ENCODE results near the gene STIM2.

STIM2 gene

GRCh38 chr4:26984896-26985295 is 124.3 kb downstream of the STIM2 start:
- no peak for TF ChIP-seq CTCF (IDR thresholded peaks at IDR 0.05; ENCODE audit: low read length, missing control alignments)
- no peak overlapping the region for H3K4me3 ChIP-seq (replicated peaks; ENCODE audit: low read depth, low read length)
- no peak for DNase-seq (ENCODE audit: low read depth)

DNA sequence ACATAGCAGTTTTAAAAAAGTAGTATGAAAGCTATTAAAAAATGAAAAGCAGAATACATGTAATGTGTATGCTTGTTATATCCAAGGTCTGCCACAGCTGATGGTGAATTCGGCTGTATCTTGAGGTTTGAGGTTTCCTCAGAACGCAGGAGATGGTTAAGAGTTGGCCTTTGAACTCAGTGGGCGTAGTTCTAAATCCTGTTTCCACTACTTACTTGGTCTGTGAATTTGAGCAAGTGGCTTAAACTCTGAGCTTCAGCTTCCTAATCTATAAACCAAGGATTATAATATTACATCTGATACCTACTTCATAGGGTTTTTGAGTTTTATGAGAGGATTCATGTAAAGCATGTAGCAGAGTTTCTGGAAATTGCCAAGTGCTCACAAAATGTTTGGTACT is 125.2 kb downstream of the STIM2 start:
- DNase-seq (ENCODE audit: low read depth) = no peak
- H3K4me3 ChIP-seq (replicated peaks; ENCODE audit: low read depth, low read length) = no peak overlapping the region
- TF ChIP-seq CTCF (IDR thresholded peaks at IDR 0.05; ENCODE audit: low read length, missing control alignments) = no peak

DNA sequence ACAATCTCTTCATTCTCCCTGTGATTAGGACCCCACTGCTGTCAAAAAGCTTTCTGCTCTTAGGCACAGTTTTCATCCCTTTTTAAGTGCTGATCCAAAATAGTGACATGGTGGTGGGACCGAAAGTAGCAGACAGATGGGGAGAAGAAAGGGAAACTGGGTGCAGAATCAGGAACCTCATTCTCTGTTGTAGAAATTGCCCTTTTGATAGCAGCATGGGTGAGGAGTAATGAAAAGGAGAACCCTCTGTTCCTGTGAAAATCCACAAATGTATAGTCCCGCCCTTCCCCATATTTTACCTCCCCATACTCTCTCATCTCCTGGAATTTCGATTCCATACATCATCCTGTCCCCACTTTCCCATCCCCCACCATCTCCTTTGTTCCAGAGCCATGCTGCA is 126.5 kb downstream of the STIM2 start:
- TF ChIP-seq CTCF (IDR thresholded peaks at IDR 0.05; ENCODE audit: low read length, missing control alignments) = no peak
- DNase-seq (ENCODE audit: low read depth) = no peak
- no peak overlapping the region for H3K4me3 ChIP-seq (replicated peaks; ENCODE audit: low read depth, low read length)

GRCh38 chr4:26991057-26991456 is 130.4 kb downstream of the STIM2 start:
- DNase-seq (ENCODE audit: low read depth) = no peak
- no peak for TF ChIP-seq CTCF (IDR thresholded peaks at IDR 0.05; ENCODE audit: low read length, missing control alignments)
- no peak overlapping the region for H3K4me3 ChIP-seq (replicated peaks; ENCODE audit: low read depth, low read length)

DNA sequence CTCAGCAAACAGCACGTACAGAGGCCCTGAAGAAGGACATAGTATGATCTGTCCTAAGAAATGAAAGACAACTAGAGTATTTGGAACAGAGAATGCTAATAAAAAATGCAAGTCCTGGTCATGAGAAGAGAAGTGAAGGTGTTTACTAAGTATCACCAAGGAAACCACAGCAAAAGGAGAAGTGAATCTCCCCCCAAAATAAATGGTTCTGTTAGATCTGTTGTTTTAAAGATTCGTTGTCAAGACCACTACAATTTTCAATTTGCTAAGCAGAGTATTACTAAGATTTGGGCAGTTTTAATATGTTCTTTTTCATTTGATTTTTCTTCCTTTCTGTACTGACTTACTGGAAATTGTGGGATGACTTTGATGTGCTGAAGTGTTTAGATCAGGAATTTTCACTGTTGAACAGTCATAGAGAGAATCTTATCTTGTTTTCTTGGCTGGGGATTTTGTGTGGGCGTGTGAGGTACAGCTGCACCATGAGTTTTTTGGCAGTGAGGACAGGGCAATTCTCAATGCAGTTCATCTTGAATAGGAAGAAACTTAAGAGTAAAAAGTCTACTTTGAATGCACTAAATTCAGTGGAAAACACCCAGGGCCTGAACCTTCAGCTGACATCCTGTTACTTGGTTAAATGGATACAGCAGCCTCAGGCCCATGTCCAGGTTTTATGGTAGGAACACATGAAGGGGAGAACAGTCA is 132.2 kb downstream of the STIM2 start:
- DNase-seq (ENCODE audit: low read depth) = peak; percentile 92
- H3K4me3 ChIP-seq (replicated peaks; ENCODE audit: low read depth, low read length) = no peak overlapping the region
- TF ChIP-seq CTCF (IDR thresholded peaks at IDR 0.05; ENCODE audit: low read length, missing control alignments) = no peak

DNA sequence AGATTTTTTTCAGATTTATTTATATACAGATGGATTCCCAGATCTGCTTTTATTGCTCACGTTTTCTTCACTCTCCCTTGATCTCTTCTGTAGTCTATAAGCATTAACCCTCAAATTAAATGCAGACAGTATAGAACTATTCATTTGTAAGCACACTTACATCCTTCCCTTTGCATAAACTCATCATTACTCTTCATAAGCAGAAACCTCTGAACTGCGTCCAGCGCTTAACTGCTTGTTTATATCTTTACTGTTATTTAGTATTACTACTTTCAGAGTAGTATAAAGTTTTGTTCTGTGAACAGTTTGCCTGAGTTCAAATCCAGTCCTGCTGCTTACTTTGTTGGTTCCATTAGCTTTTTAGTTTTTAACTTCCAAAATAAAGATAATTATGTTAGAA is 132.9 kb downstream of the STIM2 start:
- DNase-seq (ENCODE audit: low read depth) = no peak
- no peak for TF ChIP-seq CTCF (IDR thresholded peaks at IDR 0.05; ENCODE audit: low read length, missing control alignments)
- no peak overlapping the region for H3K4me3 ChIP-seq (replicated peaks; ENCODE audit: low read depth, low read length)

- H3K4me3 ChIP-seq (replicated peaks; ENCODE audit: low read depth, low read length) = no peak overlapping the region
- no peak for TF ChIP-seq CTCF (IDR thresholded peaks at IDR 0.05; ENCODE audit: low read length, missing control alignments)
Measured at GRCh38 chr4:26993967-26994366, 133.3 kb downstream of the STIM2 start.

More at GRCh38 chr4:26993967-26994366, 133.3 kb downstream of the STIM2 start:
- no peak for DNase-seq (ENCODE audit: low read depth)

Data from fibroblast of pulmonary artery (primary cell).